CD1c-positive myeloid dendritic cell (primary cell): ENCODE measurements around the gene PCNT.
A peak's percentile ranks its signal among the peaks of the same experiment; 100 is the strongest.

Experiments used
- DNase-seq: peaks from one replicate; pipeline ENCODE4 v3.0.0-alpha.2; 2016; ENCODE audit errors: extremely low spot score

The PCNT gene, protein sequence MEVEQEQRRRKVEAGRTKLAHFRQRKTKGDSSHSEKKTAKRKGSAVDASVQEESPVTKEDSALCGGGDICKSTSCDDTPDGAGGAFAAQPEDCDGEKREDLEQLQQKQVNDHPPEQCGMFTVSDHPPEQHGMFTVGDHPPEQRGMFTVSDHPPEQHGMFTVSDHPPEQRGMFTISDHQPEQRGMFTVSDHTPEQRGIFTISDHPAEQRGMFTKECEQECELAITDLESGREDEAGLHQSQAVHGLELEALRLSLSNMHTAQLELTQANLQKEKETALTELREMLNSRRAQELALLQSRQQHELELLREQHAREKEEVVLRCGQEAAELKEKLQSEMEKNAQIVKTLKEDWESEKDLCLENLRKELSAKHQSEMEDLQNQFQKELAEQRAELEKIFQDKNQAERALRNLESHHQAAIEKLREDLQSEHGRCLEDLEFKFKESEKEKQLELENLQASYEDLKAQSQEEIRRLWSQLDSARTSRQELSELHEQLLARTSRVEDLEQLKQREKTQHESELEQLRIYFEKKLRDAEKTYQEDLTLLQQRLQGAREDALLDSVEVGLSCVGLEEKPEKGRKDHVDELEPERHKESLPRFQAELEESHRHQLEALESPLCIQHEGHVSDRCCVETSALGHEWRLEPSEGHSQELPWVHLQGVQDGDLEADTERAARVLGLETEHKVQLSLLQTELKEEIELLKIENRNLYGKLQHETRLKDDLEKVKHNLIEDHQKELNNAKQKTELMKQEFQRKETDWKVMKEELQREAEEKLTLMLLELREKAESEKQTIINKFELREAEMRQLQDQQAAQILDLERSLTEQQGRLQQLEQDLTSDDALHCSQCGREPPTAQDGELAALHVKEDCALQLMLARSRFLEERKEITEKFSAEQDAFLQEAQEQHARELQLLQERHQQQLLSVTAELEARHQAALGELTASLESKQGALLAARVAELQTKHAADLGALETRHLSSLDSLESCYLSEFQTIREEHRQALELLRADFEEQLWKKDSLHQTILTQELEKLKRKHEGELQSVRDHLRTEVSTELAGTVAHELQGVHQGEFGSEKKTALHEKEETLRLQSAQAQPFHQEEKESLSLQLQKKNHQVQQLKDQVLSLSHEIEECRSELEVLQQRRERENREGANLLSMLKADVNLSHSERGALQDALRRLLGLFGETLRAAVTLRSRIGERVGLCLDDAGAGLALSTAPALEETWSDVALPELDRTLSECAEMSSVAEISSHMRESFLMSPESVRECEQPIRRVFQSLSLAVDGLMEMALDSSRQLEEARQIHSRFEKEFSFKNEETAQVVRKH (N-terminal part only)

DNA sequence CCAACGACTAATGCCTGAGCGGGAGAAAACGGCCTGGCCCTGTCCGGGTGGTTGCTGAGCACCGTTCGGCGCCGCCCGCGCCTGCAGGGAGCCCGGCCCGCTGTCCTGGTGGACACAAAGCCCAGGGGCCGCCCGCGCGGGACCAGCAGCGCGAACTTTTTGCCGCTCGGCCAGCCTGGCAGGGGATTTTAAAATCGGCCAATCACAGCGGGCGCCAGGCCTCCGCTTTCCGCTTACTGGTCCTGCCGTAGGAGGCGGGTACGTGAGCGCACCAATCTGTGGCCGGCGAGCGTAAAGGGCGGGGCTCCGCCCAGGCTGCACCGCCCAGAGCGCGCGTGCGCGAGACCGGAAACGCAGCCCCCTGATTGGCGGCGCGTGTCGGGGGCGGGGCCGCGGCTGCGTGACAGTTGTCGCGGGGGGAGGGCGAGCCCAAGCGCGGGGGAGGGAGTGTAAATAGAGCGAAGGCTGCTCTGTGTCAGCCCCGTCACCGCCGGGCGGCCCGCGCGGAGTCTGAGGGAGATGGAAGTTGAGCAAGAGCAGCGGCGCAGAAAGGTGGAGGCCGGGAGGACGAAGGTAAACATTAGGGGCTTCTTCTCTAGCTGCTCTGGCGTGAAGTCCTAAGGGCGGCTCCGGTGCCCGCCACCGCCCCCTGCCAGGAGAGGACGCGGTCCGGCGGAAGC is at the start of gene PCNT, which contains the start of gene C21orf58:
PCNT (plus strand) TSS at position 447 of the 680 bp plus-strand sequence; CDS start at position 520, 73 bp downstream.
C21orf58 (minus strand) TSS at position 161 of the 680 bp plus-strand sequence. CDS start 1,132 bp downstream, outside the sequence.
- peak; percentile 99 for DNase-seq

DNA sequence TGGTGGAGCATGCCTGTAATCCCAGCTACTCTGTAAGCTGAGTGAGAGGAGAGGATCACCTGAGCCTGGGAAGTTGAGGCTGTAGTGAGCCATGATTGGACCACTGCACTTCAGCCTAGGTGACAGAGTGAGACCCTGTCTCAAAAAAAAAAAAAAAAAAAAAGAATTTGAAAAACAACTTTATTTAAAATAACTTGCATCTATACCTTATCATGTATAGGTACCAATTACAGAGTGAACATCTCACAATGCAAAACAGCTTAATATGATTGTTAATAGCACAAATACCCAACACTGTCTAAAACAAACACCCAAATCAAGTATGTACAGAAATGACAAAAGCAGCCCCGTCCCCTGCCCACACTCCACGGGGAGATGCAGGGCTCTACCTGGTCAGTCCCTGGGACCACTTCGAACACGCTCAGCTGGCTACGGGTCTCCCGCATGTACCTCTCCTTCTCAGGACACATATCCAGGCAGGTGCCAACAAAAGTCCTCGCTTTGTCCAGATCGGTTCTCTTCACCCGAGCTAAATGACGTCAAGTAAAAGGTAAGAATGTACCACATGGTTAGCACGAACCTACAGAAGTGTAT is 49.1 kb upstream of the PCNT start:
- no peak for DNase-seq

DNA sequence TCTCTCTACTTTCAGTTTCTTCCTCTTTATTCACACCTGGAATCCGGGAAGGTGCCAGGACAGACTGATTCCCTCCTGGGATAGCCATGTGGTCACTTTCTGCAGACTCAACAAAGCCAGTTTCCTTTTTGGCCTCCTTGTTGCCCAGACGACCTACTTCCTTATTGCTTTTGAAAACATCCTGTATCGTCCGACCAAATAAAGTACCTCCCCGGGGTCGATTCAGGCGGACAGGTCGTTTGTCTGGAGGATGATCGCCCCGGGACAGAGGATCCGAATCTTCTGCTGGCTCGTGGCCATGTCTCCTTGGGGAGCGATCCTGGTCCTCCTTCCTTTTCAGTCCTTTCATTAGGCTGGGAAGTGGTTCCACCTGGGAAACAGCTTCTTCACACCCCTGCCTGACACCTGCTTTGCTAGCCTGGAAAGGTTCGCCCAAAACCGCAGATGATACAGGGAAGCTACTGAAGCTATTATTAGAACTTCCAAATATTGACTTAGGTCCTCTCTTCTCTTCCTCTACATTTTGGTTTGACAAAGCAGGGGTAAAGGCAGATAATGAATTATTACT is 39.8 kb upstream of the PCNT start:
- peak; percentile 45 for DNase-seq

DNA sequence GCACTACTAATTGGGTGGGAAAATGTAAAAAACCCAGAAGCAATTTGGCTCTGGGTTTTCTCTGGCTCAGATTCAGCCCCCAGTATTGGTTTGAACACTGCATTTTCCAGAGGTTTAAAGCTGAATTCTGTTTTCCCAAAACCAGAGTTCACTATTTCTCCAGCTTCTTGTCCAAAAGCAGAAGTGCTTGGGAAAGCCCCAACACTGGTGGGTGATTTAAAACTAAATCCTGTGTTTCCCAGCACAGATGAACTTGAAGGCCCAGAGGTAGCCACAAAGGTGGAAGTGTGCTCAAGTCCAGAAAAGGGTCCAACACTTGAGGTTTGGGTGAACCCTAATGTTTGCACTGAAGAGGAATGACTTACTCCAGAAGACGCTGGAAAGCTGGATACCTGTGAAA is 39.2 kb upstream of the PCNT start:
- peak; percentile 44 for DNase-seq

DNA sequence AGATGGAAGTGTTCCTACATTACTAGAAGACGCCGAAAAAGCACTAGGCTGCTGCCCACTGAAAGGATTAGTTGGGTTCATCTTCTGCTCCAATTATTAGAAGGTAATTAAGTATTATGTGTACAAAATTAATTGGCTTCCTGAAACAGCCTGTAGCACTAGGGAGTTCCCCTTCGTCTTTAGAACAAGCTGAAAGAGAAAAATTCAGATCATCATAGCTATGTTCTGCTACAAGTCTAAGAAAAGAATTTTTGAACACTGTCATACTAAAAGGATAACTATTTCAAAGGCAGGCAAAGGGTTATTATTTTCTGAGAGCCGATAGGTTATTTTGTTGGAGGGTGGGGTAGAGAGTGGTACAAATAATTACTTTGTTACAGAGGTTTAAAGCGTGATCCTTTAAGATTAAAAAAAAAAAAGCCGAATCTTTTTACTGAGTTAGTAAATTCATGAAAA is 38.7 kb upstream of the PCNT start, which contains the start of gene MCM3AP:
MCM3AP (minus strand) TSS at position 406 of the 456 bp plus-strand sequence; CDS start at position 81, 325 bp downstream.
- no peak for DNase-seq

DNA sequence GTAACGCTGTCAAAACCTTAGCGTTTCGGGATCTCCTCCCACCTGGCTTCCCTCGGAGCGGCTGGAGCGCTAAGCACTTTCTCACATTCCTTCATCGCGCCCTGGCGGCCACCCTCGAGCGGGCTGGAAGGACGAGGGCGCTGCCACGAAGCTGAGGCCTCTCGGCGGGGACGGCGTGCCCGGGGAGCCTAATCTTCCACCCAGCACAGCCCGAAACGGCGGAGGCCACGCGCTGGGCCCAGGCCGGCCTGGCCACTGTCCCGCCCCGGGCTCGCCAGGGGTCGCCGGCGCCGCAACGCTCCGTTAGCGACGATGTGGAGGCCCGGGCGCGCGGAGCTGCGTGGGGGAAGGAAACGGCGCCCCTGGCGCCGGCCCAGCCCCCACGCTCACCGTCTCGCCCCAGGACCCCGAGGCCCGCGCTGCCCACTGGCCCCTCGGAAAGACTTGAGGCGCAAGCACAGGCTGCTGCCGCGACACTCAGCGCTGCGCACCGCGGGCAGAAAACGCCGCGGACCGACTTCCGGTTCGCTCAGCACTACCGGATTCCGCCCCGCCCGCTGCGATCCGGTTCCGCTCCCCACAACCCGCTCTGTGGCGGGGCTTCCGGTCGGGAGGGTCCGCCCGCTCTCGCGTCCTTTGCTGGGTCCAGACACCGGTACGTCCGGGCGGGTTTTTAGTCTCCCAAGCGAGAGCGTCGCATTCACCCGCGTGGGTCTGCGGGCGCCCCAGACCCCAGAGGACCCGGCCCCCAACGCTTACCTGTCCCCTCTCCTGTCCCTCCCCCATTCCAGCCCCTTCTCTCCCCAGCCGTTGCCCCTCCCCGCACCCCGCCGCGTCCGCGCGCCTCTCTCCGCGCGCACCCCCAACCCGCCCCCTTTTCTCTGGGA is 38.0 kb upstream of the PCNT start, which contains the start of gene YBEY:
YBEY (plus strand) TSS at position 582 of the 887 bp plus-strand sequence. CDS start 572 bp downstream, outside the sequence.
- DNase-seq: peak; percentile 95

DNA sequence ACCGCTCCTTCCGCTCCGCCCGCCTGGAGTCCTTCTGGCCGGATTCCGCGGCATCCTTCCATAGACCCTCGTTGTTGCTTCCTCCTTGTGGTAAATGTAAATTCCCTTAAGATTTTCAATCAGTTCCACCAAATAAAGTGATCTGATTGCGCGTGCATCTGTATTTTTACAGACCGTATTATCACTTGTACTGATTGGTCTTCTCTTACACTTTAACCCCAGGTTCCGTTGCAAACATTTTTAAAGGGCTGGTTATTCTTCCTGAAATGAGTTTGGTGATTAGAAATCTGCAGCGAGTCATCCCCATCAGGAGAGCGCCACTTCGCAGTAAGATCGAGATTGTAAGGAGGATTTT is 37.3 kb upstream of the PCNT start:
- DNase-seq: peak; percentile 82

DNA sequence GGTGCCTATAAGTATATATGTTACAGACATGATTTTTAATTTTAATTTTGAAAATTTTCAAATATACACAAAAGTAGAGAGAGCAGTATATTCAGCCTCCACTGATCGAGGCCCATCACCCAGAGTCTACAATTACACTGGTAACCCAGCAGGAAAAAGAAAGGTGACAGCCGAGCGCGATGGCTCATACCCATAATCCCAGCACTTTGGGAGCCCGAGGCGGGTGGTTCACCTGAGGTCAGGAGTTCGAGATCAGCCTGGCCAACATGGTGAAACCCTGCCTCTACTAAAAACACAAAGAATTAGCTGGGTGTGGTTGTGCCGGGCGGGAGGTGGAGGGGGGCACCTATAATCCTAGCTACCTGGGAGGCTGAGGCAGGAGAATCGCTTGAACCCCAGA is 36.4 kb upstream of the PCNT start:
- no peak for DNase-seq

DNA sequence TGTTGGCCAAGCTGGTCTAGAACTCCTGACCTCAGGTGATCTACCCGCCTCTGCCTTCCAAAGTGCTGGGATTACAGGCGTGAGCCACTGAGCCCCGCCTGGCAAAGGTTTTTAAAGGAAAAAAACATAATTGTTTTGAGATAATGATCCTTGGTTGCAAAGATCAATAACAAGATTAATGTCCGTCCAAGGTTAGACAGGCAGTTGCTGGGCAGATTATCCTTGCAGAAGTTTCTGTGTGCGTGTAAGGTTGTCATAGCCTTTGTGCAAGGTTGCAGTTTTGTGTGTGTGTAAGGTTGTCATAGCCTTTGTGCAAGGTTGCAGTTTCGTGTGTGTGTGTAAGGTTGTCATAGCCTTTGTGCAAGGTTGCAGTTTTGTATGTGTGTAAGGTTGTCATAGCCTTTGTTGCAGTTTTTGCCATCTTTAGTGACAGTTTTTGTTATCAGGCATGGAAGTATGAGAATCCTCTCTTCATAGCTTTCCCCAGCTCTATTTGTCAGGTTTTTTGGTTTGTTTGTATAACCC is 34.2 kb upstream of the PCNT start:
- no peak for DNase-seq

DNA sequence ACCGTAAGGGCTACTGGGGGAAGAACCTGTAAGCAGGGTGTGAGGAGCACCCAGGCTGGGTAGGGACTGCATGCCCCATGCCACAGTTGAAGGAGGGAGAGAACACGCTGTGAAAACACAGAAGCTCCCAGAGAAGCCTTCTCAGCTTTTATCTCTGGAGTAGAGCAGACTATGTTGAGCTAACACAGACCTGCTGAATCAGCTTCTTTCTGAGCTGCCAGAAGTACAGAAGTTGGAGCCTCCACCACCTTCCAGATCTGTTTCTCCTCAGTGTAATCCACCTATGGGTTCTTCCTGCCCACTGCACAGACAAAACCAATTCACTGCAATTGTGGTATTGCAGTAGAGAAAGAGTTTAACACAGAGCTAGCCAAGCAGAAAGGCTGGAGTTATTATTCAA is 32.4 kb upstream of the PCNT start:
- no peak for DNase-seq

DNA sequence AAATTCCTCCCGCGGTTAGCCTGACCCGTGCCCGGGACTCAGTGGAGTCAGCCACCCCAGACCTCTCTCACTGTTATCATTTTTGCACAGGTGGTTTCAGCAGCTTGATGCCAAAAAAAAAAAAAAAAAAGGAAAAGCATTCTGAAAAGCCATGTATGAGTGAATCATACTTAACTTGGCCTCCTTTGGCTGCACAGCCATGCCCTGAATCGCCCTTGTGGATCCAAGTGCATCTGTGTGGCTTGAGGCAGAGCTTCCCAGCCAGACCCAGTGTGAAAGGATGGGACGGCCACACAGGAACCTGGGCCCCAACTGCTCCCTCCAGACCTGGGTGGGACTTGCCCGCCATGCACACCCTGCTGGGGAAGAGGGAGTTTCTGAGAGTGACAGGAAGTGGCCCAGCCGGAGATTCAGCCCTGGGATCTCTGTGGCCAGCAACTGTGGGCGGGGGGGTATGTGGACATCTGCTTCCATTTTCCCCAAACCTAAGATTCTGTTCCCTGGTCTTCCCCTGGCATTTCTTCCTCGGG is 29.2 kb upstream of the PCNT start:
- peak; percentile 72 for DNase-seq

DNA sequence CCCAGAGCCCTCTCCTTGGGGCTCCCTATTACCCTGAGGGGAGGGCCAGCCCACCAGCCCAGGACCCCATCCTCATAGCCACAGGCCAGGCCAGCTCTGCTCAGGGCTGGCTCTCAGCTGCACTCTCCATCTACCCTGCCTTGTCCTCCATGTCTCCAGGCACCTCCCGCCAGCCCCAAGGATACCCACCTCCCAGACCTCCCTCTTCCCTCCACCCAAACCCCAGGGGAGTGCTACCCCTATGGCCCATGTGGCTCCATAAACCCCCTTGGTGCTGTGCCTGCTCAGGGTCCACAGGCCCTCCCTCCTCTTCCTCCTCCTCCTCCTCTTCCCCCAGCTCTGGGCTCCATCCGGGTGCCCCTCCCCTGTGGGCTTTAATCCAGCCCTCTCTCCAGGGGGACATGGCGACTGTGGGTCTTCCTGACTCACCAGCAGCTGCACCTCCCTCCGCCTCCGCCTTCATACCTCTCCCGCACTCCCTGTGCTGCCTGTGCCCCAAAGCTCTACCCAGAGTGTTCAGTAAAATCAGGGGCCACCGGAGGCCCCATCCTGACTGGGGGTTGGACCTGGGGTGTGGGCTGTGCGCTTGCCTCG is 28.7 kb upstream of the PCNT start:
- DNase-seq: no peak

DNA sequence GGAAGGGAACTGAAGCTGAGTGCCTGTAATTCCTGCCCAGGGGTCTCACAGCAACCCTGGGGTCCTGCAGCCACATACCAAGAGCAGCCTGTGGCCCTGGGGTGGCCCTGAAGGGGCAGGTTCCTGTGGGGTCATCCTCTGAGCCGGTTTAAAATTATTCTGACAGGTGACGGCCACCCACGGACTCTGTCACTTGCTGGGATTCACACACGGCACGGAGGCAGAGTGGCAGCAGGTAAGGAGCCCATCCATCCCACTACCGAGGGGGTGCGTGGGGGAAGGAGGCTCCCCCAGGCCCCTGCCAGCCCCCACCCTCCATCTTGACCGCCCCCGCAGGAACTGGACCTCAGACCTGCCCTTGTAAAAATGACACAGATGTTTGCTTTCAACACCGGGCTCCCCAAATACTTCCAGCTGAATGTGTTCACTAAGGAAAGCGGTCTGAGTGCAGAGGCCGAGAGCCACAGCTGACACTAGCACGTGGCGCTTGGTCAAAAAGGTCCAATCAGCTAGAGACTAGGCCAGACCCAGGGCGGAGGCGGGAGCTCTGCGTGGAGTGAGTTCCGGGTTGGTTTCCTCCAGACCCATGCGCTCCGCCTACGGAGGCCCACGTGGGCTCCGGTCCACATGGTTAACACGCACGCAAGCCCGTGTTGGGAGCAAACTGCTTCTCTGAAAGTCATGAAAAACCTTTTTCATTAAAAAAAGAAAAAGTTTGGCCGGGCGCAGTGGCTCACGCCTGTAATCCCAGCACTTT is 27.8 kb upstream of the PCNT start:
- peak; percentile 95 for DNase-seq

DNA sequence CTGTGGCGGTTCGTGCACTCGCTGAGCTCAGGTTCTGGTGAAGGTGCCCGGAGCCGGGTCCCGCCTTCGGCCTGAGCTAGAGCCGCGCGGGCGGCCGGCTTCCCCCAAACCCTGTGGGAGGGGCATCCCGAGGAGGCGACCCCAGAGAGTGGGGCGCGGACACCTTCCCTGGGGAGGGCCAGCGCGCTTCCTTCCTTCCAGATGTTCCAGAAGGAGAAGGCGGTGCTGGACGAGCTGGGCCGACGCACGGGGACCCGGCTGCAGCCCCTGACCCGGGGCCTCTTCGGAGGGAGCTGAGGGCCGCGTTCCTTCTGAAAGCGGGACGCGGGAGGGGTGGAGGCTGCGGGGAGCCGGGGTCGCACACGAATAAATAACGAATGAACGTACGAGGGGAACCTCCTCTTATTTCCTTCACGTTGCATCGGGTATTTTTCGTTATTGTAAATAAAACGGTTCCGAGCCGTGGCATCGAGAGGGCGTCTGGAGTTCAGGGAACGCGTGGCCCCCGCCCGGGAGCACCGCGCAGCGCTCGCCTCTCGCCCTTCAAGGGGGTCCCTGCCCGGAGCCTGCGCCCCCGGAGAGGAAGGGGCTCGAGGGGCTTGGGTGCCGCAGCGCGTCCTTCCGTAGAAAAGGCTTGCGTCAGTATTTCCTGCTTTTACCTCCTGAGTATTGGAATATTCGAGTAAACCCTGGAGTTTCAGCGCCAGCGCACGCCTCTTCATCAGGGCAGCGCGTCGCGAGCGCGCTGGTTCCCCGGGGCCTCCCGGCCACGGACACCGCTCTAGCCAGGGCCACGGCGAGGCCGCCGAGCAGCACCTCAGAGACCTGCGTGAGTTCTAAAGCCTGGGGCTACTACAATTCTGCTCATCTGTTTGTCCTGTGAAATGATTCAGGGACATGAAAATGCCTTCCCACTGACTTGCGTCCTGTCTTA is 26.4 kb upstream of the PCNT start:
- no peak for DNase-seq

DNA sequence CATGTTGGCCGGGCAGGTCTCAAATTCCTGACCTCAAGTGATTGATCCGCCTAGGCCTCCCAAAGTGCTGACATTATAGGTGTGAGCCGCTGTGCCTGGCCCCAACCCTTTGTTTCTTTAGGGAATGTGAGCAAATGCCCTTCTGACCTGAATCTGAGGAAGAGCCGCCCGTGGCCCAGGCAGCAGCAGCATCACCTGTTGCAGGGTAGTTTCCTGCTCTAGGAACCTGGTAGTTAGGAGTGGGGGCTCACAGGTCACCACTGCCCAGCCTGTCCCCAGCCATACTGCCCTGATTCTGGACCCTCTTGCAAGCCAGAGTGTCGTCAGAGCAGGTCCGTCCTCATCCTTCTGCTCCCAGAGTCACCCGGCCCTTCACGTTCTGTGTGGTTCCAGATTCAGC is 24.8 kb upstream of the PCNT start:
- DNase-seq: no peak

DNA sequence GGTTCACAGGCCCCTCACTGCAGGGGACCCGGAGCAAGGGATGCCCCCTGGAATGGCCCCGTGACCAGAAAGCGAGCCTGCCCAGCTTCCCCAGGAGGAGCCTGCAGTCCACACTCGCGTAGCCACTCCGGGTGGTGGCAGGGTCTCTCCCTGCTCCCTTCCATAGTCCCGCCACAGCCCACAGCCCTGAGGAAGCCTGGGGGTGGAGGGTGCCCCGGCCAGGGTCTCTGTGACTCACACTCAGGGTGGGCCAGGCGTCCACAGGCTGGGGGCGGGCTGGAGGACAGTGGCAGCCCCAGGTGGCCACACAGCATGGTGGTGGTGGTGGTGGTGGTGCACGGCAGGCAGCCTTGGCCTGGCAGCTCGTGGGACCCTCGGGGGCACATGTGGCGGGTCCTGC is 22.2 kb upstream of the PCNT start:
- no peak for DNase-seq
